Ammon's horn (tissue), 1 donor: ENCODE data around the gene HCRTR1.

Experiments used
- DNase-seq: peaks from one replicate; pipeline ENCODE4 v3.0.0-alpha.2; 2016; ENCODE audit warnings: low spot score

Gene HCRTR1

DNA sequence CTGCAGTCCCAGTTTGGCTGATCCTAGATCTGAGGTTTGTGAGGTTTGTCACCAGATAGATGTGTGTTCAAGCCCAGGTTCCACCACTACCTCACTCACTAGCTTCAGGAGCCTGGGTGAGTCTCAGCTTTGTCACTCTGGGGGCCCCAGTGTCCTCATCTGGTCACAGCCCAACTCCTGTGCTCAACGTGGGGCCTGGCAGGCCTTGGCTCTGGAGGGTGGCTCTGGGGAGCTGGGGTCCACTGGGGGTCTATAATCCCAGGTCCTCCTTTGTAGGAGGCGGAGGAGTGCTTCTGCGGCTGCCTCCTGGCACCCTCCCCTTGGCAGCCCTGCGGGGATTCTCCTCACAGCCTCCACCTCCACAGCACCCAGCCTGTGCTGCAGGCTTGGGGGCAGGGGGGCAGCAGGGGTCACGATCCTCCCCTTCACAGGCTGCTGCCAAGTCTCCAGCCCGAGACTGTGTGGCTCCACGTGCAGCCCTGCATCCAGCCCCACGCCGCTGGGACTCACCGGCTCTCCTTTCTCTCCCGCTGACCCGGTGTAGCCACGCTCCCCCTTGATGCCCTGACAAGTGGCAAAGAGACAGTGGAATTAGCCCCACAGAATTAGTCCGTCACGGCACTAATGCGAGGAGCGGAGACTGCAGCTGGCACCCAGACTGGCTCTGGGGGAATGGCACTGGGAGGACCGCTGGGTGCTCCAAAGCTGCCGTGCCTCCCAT lies 49.7 kb downstream of the HCRTR1 start:
- DNase-seq, result no peak

DNA sequence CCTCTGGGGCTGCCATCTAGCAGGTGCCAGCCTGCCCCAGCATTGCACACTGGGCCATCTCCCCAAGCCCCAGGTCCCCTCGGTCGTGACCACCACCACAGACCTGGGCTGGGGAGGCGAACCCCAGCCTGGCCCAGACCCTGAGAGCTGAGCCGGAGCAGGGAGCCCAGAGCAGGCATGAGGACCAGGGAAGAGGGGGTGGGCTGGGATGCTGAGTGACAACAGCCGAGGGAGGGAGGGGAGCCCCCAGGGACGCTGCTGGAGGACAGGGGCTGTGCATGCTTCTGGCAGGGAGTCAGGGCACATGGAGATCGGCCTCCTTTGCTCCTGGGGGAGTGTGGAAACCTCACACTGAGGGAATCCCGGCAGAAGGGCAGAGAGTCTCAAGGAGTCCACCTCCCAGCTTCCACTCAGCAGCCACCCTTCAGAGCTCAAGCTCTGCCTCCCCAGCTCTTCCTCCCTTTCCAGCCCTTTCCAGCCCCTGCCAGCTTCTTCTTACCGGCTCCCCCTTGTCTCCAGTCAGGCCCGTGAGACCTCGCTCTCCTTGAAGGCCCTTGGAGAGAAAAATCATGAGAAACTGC lies 50.9 kb downstream of the HCRTR1 start:
- no peak for DNase-seq

DNA sequence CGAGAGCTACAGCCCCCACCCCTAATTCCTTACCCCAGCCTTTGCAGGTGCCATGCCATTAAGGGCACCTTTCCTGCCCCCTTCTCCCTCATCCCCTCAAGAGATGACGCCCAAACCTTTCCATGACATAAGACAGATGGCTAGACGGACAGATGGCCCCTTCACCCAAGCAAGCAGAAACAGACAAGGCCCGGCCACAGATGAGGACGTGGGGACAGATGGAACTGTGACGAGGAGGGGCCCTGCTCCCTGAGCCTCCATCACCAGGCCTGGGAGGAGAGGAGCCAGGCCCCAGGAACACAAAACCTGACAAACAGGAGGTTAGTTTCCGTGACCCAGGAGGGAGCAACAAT lies 51.9 kb downstream of the HCRTR1 start:
- no peak for DNase-seq

DNA sequence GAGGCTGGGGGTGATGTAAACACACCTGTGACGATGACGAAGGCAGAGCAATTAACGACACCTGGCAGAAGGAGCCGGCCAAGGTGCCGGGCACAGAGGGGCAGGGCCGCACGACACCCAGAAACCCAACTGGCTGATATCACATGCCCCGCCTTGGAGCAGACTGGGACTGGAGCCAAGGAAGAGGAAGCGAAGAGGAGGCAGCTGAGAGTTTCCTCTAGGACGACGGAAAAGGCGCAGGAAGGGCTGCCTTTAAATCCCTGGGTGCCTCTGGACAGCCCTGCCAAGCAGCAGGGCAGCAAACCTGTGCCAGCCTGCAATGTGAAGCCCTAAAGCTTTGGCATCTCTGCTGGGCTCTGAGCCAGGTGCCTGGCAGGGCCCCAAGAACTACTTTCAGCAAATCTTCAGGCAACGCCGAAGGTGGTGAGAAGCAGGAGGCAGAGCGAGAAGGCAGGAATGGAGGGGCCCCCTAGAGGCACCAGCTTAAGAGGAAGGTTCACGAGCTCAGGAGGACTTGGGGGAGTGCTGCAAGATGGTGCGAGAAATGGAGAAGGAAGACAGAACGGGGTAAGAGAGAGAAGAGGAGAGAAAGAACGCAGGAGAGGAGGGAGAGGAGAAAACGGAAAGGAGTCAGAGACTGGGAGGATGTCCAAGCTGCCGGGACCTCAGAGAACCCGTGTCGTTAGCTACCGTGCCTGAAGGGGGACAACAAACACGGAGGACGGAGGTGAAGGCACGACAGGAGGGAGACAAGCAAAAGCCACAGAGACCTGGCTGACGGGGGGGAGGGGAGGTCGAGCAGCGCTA lies 52.5 kb downstream of the HCRTR1 start:
- DNase-seq, result peak; percentile 78

DNA sequence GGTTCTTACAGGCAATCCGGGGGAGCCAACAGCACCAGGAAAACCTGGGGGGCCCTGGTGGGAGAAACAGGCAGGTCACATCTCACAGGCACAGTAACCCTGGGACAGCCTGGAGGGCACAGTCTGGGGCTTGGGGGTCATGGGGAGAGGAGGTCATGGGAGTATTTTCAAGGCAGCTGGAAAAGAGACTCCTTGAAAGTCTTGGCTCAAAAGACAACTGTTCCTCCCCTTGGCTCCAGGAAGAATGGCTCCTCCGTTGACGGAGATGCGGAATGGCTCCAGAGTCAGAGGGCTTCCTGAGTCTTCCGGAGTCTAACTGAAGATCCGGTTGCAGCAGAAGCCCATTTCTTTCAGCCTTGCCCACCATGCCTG lies 53.1 kb downstream of the HCRTR1 start:
- DNase-seq, result no peak

DNA sequence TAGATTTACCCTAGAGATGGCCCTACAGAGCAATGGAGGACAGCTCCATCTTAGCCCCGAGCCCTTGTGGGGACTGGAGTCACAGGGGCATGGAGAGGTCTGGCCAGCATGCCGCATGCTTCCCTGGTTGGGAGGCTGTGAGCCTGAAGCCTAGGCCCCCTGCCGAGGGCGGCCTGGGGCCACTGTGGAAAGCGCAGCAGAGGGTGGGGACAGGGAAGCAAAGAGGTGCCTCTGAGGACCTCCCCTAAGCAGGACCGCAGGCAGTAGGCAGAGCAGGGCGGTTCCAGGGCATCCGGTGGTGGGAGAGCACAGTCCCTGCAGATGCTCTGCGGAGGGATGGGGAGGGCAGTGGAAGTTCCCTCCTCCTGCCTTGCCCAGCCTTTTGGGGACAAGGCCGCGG lies 53.7 kb downstream of the HCRTR1 start:
- no peak for DNase-seq

DNA sequence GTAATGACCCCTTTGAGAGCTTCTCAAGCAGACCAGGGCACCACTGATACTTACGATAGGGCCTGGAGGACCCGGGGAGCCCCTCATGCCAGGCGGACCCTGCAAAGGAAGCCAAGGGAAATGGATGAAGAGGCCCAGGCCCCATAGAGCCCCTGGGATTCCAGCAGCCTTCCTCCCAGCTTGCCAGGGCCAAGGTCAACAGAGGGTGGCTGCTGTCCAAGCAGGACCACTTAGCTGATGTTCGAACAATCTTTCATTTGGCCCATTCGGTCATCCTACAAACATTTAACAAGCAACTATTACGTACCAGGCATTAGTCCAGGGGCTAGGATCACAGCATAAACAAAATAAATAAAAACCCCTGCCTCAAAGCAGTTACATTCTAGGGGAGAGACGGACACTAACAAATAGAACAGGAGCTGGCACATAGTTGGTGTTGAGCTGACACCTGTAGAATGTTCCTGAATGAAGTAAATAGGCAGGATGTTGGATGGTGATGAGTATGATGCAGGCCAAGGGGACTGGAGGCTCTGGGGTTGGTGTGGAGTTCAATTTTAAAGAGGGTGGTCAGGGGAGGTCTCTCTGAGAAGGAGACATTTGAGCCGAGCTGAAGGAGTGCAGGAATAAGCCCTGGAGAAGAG lies 54.2 kb downstream of the HCRTR1 start:
- no peak for DNase-seq

DNA sequence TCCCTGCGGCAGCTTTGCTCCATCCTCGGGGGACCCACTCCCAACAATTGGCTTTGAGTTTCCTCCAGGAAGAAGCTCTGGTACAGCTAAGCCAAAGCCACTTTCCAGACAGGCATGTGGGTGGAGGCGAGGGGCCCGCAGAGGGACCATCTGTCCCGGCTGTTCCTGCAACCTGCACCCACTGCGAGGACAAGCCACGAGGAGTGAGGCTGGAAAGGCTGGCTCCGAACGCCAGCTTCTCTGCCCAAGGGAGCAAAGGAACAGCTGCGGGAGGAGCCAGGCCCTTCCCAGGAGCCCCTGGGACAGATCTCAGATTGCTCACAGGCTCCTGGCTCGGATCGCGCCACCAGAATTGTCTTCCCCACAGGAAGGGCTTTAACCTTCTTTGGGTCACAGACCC lies 55.5 kb downstream of the HCRTR1 start:
- no peak for DNase-seq

DNA sequence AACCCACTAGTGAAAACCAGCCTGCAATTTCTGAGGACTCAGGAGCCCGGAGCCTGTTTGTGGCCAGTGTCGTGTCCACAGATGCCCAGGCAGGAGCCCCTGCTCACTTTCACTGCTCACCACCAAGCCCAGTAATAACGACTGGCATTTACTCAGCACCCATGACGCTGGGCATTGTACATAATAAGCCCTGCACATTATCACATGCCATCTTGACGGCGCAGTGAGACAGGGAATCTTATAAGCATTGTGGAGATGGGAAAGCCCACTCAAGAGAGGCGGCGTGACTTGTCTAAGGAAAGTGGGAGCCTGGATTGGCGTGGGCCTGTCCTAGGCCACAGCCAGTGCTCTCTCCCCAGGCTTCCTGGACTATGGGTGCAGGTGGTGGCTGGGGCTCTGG lies 55.9 kb downstream of the HCRTR1 start:
- no peak for DNase-seq

DNA sequence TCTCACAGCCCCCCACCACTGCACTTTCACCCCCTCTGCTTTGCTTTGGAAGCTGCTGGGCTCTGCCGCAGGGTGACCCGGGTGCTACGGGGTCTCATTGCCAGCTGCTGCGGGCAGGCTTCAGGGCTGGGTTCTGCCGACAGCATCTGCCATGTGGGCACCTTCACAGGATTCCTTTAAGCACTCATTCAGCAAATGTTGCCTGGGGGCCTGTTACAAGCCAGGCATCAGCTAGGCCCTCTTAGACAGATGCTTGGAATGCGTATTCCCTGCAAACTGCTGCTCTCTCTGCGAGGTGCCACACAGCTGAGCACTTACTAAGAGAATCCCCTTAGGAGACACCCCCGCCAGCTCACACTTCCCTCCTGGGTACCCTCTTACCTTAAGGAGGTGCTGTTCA lies 57.1 kb downstream of the HCRTR1 start:
- no peak for DNase-seq

DNA sequence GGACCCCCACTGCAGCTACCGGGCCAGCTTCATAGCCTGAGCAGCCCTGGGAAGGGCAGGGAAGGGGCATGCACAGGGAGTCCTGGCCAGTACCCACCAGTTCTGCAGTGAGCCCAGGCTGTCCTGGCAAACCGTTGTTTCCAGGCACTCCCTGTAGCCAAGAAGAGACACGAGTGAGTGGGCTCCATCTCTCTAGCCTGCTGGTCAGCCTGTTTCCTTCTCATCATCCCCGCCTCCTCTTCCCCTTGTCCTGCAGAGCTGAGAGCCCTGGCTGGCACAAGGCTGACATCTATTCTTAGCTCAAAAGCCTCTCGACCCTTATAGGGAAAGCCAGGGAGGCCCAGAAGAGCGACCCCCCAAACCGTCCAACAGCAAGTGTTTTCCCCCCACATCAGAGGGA lies 57.7 kb downstream of the HCRTR1 start:
- DNase-seq, result no peak

DNA sequence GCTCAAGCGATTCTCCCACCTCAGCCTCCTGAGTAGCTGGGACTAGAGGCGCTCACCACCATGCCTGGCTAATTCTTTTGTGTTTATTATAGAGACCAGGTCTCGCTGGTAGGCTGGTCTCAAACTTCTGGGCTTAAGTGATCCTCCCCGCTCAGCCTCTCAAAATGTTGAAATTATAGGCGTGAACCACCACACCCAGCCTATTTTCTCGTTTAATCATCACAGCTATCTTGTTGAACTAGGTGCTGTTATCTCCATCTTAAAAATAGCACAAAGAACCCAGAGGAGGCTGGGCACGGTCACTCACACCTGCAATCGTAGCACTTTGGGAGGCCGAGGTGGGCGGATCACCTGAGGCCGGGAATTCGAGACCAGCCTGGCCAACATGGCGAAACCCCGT lies 58.3 kb downstream of the HCRTR1 start:
- no peak for DNase-seq
